Measurements from ENCODE around the gene NIPBL. TPM values are rescaled to one million over a fixed set of nuclear protein-coding genes. Genes with fewer than 3 reads are reported as not detected.
"Not testable (repeated sequence)": the region's sequence is repeated elsewhere in the genome, so short reads cannot be mapped to it uniquely, and the experiment has no call there.

NIPBL gene
- total and polyA plus RNA-seq, 10 of the 15 experiments (the other 5 are each of a cell fraction or from before 2014, with no cell fraction given), result 10.4 to 50.4 (median 20.2) TPM

- no peak for TF ChIP-seq NKRF (conservative IDR thresholded peaks at IDR 0.05)
- TF ChIP-seq YBX1 (IDR thresholded peaks at IDR 0.05), result no peak
- no peak for TF ChIP-seq ZNF622 (IDR thresholded peaks at IDR 0.05)
- no peak for TF ChIP-seq ASH2L (IDR thresholded peaks at IDR 0.05; ENCODE audit: borderline replicate concordance, low read depth)
- TF ChIP-seq, protein P1, sequence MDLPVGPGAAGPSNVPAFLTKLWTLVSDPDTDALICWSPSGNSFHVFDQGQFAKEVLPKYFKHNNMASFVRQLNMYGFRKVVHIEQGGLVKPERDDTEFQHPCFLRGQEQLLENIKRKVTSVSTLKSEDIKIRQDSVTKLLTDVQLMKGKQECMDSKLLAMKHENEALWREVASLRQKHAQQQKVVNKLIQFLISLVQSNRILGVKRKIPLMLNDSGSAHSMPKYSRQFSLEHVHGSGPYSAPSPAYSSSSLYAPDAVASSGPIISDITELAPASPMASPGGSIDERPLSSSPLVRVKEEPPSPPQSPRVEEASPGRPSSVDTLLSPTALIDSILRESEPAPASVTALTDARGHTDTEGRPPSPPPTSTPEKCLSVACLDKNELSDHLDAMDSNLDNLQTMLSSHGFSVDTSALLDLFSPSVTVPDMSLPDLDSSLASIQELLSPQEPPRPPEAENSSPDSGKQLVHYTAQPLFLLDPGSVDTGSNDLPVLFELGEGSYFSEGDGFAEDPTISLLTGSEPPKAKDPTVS (IDR thresholded peaks at IDR 0.05; ENCODE audit: low read depth, low read length), result no peak
- no peak for TF ChIP-seq NFXL1 (IDR thresholded peaks at IDR 0.05; ENCODE audit: borderline replicate concordance)
- TF ChIP-seq, protein P2, sequence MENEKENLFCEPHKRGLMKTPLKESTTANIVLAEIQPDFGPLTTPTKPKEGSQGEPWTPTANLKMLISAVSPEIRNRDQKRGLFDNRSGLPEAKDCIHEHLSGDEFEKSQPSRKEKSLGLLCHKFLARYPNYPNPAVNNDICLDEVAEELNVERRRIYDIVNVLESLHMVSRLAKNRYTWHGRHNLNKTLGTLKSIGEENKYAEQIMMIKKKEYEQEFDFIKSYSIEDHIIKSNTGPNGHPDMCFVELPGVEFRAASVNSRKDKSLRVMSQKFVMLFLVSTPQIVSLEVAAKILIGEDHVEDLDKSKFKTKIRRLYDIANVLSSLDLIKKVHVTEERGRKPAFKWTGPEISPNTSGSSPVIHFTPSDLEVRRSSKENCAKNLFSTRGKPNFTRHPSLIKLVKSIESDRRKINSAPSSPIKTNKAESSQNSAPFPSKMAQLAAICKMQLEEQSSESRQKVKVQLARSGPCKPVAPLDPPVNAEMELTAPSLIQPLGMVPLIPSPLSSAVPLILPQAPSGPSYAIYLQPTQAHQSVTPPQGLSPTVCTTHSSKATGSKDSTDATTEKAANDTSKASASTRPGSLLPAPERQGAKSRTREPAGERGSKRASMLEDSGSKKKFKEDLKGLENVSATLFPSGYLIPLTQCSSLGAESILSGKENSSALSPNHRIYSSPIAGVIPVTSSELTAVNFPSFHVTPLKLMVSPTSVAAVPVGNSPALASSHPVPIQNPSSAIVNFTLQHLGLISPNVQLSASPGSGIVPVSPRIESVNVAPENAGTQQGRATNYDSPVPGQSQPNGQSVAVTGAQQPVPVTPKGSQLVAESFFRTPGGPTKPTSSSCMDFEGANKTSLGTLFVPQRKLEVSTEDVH (IDR thresholded peaks at IDR 0.05; ENCODE audit: low read depth, partially characterized antibody), result no peak
- TF ChIP-seq, protein P3, sequence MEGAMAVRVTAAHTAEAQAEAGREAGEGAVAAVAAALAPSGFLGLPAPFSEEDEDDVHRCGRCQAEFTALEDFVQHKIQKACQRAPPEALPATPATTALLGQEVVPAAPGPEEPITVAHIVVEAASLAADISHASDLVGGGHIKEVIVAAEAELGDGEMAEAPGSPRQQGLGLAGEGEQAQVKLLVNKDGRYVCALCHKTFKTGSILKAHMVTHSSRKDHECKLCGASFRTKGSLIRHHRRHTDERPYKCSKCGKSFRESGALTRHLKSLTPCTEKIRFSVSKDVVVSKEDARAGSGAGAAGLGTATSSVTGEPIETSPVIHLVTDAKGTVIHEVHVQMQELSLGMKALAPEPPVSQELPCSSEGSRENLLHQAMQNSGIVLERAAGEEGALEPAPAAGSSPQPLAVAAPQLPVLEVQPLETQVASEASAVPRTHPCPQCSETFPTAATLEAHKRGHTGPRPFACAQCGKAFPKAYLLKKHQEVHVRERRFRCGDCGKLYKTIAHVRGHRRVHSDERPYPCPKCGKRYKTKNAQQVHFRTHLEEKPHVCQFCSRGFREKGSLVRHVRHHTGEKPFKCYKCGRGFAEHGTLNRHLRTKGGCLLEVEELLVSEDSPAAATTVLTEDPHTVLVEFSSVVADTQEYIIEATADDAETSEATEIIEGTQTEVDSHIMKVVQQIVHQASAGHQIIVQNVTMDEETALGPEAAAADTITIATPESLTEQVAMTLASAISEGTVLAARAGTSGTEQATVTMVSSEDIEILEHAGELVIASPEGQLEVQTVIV (IDR thresholded peaks at IDR 0.05; ENCODE audit: borderline replicate concordance, partially characterized antibody), result no peak
- TF ChIP-seq, protein P4, sequence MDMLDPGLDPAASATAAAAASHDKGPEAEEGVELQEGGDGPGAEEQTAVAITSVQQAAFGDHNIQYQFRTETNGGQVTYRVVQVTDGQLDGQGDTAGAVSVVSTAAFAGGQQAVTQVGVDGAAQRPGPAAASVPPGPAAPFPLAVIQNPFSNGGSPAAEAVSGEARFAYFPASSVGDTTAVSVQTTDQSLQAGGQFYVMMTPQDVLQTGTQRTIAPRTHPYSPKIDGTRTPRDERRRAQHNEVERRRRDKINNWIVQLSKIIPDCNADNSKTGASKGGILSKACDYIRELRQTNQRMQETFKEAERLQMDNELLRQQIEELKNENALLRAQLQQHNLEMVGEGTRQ (IDR thresholded peaks at IDR 0.05; ENCODE audit: borderline replicate concordance, low read depth, low read length), result no peak
- TF ChIP-seq SP1 (IDR thresholded peaks at IDR 0.05; ENCODE audit: low read depth, low read length), result no peak
- no peak for TF ChIP-seq MTA3 (IDR thresholded peaks at IDR 0.05; ENCODE audit: borderline replicate concordance, low read length)
Observed at GRCh38 chr5:36844305-36844704, 32.3 kb upstream of the NIPBL start (continued).

- H4K20me1 ChIP-seq (ENCODE audit: control insufficient read depth, insufficient read depth); BruUV-seq (replicated peaks); H3K79me2 ChIP-seq (ENCODE audit: control insufficient read depth, insufficient read depth, low read length); H3K9ac ChIP-seq (ENCODE audit: control insufficient read depth, insufficient read depth, low read length); H3K4me2 ChIP-seq (ENCODE audit: control insufficient read depth, insufficient read depth); DNase-seq (ENCODE audit: low read depth, low spot score); SMC1A ChIA-PET (ENCODE audit: uncharacterized antibody, unreplicated experiment); in situ Hi-C loops (cut with MboI); CTCF ChIA-PET; H3K9me3 ChIP-seq (replicated peaks; ENCODE audit: control insufficient read depth, insufficient read depth, low read length); H3K27me3 ChIP-seq (replicated peaks in 1 of 2; ENCODE audit: control insufficient read depth in 2 of 2, insufficient read depth in 2 of 2, low read length in 1 of 2); H3K27ac ChIP-seq (ENCODE audit: control insufficient read depth, insufficient read depth); RAD21 ChIA-PET (ENCODE audit: unreplicated experiment); H3K4me1 ChIP-seq (ENCODE audit: control insufficient read depth, insufficient read depth, low read length); ATAC-seq; H3K4me3 ChIP-seq; FAIRE-seq; POLR2A ChIA-PET; intact Hi-C loops (cut with micrococcal nuclease; ENCODE audit: unreplicated experiment); H2AFZ ChIP-seq (ENCODE audit: control insufficient read depth, low read depth, low read length); H3K36me3 ChIP-seq (ENCODE audit: control insufficient read depth in 2 of 2, insufficient read depth in 2 of 2, low read length in 1 of 2): not testable (repeated sequence)
- WGBS (ENCODE audit: insufficient coverage, insufficient replicate concordance, low lambda C conversion rate, missing lambda C conversion rate), result 44% methylated on average over 3 of the region's 3 CpGs
Observed at GRCh38 chr5:36848545-36848944, 28.0 kb upstream of the NIPBL start.
